C1 segment of cervical spinal cord (tissue), 14 donors: Measurements from ENCODE around the gene NHS.

Source experiments
- DNase-seq, 14 donors: peaks; one replicate each; lab custom pipeline; 2025; lab: John Stamatoyannopoulos, UW

Gene NHS

GRCh38 chrX:17585006-17585405 is 210.0 kb downstream of the NHS start:
- DNase-seq: no peak

GRCh38 chrX:17587366-17587765 is 212.4 kb downstream of the NHS start:
- DNase-seq: no peak

- DNase-seq: no peak
Measured at GRCh38 chrX:17588303-17588702, 213.3 kb downstream of the NHS start.

GRCh38 chrX:17590892-17591740 is 216.1 kb downstream of the NHS start:
- DNase-seq: peak in 11 of 14 donors; percentile 1 to 40 (median 9)

GRCh38 chrX:17591741-17592110 is 216.7 kb downstream of the NHS start:
- no peak for DNase-seq

GRCh38 chrX:17592117-17592516 is 217.1 kb downstream of the NHS start:
- no peak for DNase-seq

GRCh38 chrX:17594693-17595092 is 219.7 kb downstream of the NHS start:
- no peak for DNase-seq

- DNase-seq: no peak
Measured at GRCh38 chrX:17595456-17596035, 220.5 kb downstream of the NHS start.

- DNase-seq: no peak
Measured at GRCh38 chrX:17596061-17596460, 221.1 kb downstream of the NHS start.

- DNase-seq: no peak
Measured at GRCh38 chrX:17596546-17597205, 221.7 kb downstream of the NHS start.

GRCh38 chrX:17597327-17597726 is 222.3 kb downstream of the NHS start:
- no peak for DNase-seq

GRCh38 chrX:17597836-17598439 is 222.9 kb downstream of the NHS start:
- DNase-seq: peak in 6 of 14 donors; percentile 0 to 38 (median 7)

GRCh38 chrX:17601441-17602200 is 226.6 kb downstream of the NHS start:
- DNase-seq: no peak

- no peak for DNase-seq
Measured at GRCh38 chrX:17602245-17602644, 227.2 kb downstream of the NHS start.

GRCh38 chrX:17603196-17603595 is 228.2 kb downstream of the NHS start:
- no peak for DNase-seq

- no peak for DNase-seq
Measured at GRCh38 chrX:17605676-17606075, 230.7 kb downstream of the NHS start.

- DNase-seq: no peak
Measured at GRCh38 chrX:17606231-17606630, 231.2 kb downstream of the NHS start.

GRCh38 chrX:17608888-17609287 is 233.9 kb downstream of the NHS start:
- no peak for DNase-seq

GRCh38 chrX:17610788-17611187 is 235.8 kb downstream of the NHS start:
- no peak for DNase-seq

GRCh38 chrX:17613979-17614588 is 239.1 kb downstream of the NHS start:
- no peak for DNase-seq

- no peak for DNase-seq
Measured at GRCh38 chrX:17616936-17617335, 241.9 kb downstream of the NHS start.
